H9 (cell line): ENCODE results near the gene CDH24. TPM values are rescaled to one million over a fixed set of nuclear protein-coding genes. Genes with fewer than 3 reads are reported as not detected.

Experiments
- DNase-seq: peaks from one replicate; pipeline ENCODE4 v3.0.0-alpha.2; 2017
- H2AFZ ChIP-seq: one replicate; pipeline ENCODE4 v1.6.1; 2013; ENCODE audit warnings: mild to moderate bottlenecking, low read length, control low read depth, moderate library complexity
- H2AK5ac ChIP-seq: 2 replicates; pipeline ENCODE4 v1.6.1; 2013; ENCODE audit warnings: low read length, control low read depth, mixed read lengths; ENCODE audit not compliant: insufficient read length
- H2BK120ac ChIP-seq: one replicate; pipeline ENCODE4 v1.6.1; 2013; ENCODE audit warnings: low read depth, mild to moderate bottlenecking, low read length, control low read depth, inconsistent platforms; ENCODE audit not compliant: poor library complexity, severe bottlenecking
- H2BK12ac ChIP-seq: 2 replicates; pipeline ENCODE4 v1.6.1; 2013; ENCODE audit warnings: low read length, control low read depth, mixed read lengths, low read depth; ENCODE audit not compliant: insufficient read length
- H2BK15ac ChIP-seq: 2 replicates; pipeline ENCODE4 v1.6.1; 2013; ENCODE audit warnings: low read depth, low read length, control low read depth
- H2BK20ac ChIP-seq: one replicate; pipeline ENCODE4 v1.6.1; 2013; ENCODE audit warnings: low read depth, mild to moderate bottlenecking, low read length, control low read depth, inconsistent platforms; ENCODE audit not compliant: poor library complexity, severe bottlenecking
- H2BK5ac ChIP-seq: 2 replicates; pipeline ENCODE4 v1.6.1; 2013; ENCODE audit warnings: low read length, control low read depth, mixed read lengths; ENCODE audit not compliant: insufficient read length
- H3K14ac ChIP-seq: 2 replicates; pipeline ENCODE4 v1.6.1; 2013; ENCODE audit warnings: low read length, control low read depth; ENCODE audit not compliant: insufficient read depth
- H3K18ac ChIP-seq: 2 replicates; pipeline ENCODE4 v1.6.1; 2013; ENCODE audit warnings: low read depth, mild to moderate bottlenecking, mixed read lengths, low read length, control low read depth; ENCODE audit not compliant: insufficient read length
- H3K23ac ChIP-seq: 2 replicates; pipeline ENCODE4 v1.6.1; 2013; ENCODE audit warnings: low read length, control low read depth, mixed read lengths, low read depth; ENCODE audit not compliant: insufficient read length
- H3K23me2 ChIP-seq: 2 replicates; pipeline ENCODE4 v1.6.1; 2013; ENCODE audit warnings: low read depth, mild to moderate bottlenecking, mixed read lengths, low read length, control low read depth; ENCODE audit not compliant: insufficient read length, poor library complexity, severe bottlenecking
- H3K27ac ChIP-seq: 2 replicates; pipeline ENCODE4 v1.5.1; 2013; ENCODE audit warnings: low read length, control low read depth, mixed read lengths, low read depth; ENCODE audit not compliant: insufficient read length
- H3K27me3 ChIP-seq: 2 replicates; pipeline ENCODE4 v1.6.1; 2013; ENCODE audit warnings: low read length, control low read depth, inconsistent platforms; ENCODE audit not compliant: insufficient read depth
- H3K4ac ChIP-seq: 2 replicates; pipeline ENCODE4 v1.6.1; 2013; ENCODE audit warnings: low read depth, mild to moderate bottlenecking, control low read depth, inconsistent platforms, low read length, moderate library complexity
- H3K4me1 ChIP-seq: 2 replicates; pipeline ENCODE4 v1.6.1; 2013; ENCODE audit warnings: low read length, control low read depth, inconsistent platforms; ENCODE audit not compliant: insufficient read depth
- H3K4me2 ChIP-seq: 2 replicates; pipeline ENCODE4 v1.6.1; 2013; ENCODE audit warnings: low read length, control low read depth, mixed read lengths; ENCODE audit not compliant: insufficient read length, insufficient read depth
- H3K56ac ChIP-seq: 2 replicates; pipeline ENCODE4 v1.6.1; 2013; ENCODE audit warnings: low read depth, mild to moderate bottlenecking, mixed read lengths, low read length, control low read depth; ENCODE audit not compliant: insufficient read length
- H3K79me1 ChIP-seq: 2 replicates; pipeline ENCODE4 v1.6.1; 2013; ENCODE audit warnings: low read depth, mild to moderate bottlenecking, moderate library complexity, low read length, control low read depth, inconsistent platforms; ENCODE audit not compliant: insufficient read depth, poor library complexity, severe bottlenecking
- H3K79me2 ChIP-seq: 2 replicates; pipeline ENCODE4 v1.6.1; 2013; ENCODE audit warnings: low read length, control low read depth, inconsistent platforms; ENCODE audit not compliant: insufficient read depth
- H3K9ac ChIP-seq: 2 replicates; pipeline ENCODE4 v1.6.1; 2013; ENCODE audit warnings: low read length, control low read depth, mixed read lengths; ENCODE audit not compliant: insufficient read length; ENCODE audit errors: extremely low read depth
- H3K9me3 ChIP-seq: one replicate; pipeline ENCODE4 v1.6.1; 2013; ENCODE audit warnings: low read depth, low read length, inconsistent platforms; ENCODE audit not compliant: control insufficient read depth
- H3T11ph ChIP-seq: one replicate; pipeline ENCODE4 v1.6.1; 2013; ENCODE audit warnings: mild to moderate bottlenecking, low read length, control low read depth, inconsistent platforms
- H4K20me1 ChIP-seq: one replicate; pipeline ENCODE4 v1.6.1; 2013; ENCODE audit not compliant: control insufficient read depth, insufficient read length, insufficient read depth
- H4K5ac ChIP-seq: 2 replicates; pipeline ENCODE4 v1.6.1; 2013; ENCODE audit warnings: low read depth, mild to moderate bottlenecking, mixed read lengths, low read length, control low read depth; ENCODE audit not compliant: insufficient read length
- H4K8ac ChIP-seq: replicated peaks from 2 replicates; pipeline ENCODE4 v1.6.1; 2013; ENCODE audit warnings: low read length, control low read depth, mixed read lengths, low read depth; ENCODE audit not compliant: insufficient read length
- H4K91ac ChIP-seq: 2 replicates; pipeline ENCODE4 v1.6.1; 2013; ENCODE audit warnings: low read depth, mild to moderate bottlenecking, moderate library complexity, mixed read lengths, low read length, control low read depth; ENCODE audit not compliant: insufficient read length
- H3K27ac Mint-ChIP-seq, 3 experiments: 2 replicates in 2 of 3; 3 replicates in 1 of 3; pipeline ENCODE4 v1.8.0; 2020 to 2021; ENCODE audit warnings: mixed read lengths in 3 of 3, mild to moderate bottlenecking in 1 of 3, moderate library complexity in 1 of 3
- H3K27me3 Mint-ChIP-seq: 2 replicates; pipeline ENCODE4 v1.8.0; 2021; ENCODE audit warnings: low read depth, mild to moderate bottlenecking, moderate library complexity, mixed read lengths
- H3K36me3 Mint-ChIP-seq, 3 experiments: 2 replicates in 2 of 3; 3 replicates in 1 of 3; pipeline ENCODE4 v1.8.0; 2020 to 2021; ENCODE audit warnings: low read depth in 3 of 3, mixed read lengths in 3 of 3; ENCODE audit not compliant: insufficient read depth in 1 of 3
- H3K4me1 Mint-ChIP-seq, 2 experiments: 2 replicates each; pipeline ENCODE4 v1.8.0; 2020; ENCODE audit warnings: mixed read lengths in 2 of 2
- H3K4me3 Mint-ChIP-seq, 2 experiments: 2 replicates in 1 of 2; 3 replicates in 1 of 2; pipeline ENCODE4 v1.8.0; 2020 to 2021; ENCODE audit warnings: mild to moderate bottlenecking in 2 of 2, mixed read lengths in 2 of 2, moderate library complexity in 1 of 2
- H3K9me3 Mint-ChIP-seq, 2 experiments: 2 replicates in 1 of 2; 3 replicates in 1 of 2; pipeline ENCODE4 v1.8.0; 2020; ENCODE audit warnings: mild to moderate bottlenecking in 2 of 2, mixed read lengths in 2 of 2, moderate library complexity in 1 of 2
- WGBS: extraction: QIAGEN DNeasy Blood & Tissue Kit; methylation state at CpG from one replicate; pipeline ENCODE4 v1.1.7; 2013; ENCODE audit warnings: missing lambda C conversion rate, low lambda C conversion rate, mixed read lengths; ENCODE audit not compliant: insufficient read length; ENCODE audit errors: extremely low coverage; 5-methylcytosine and 5-hydroxymethylcytosine counted together
- total RNA-seq: library from RNA; stranded (reverse); gene quantifications from 2 replicates; pipeline ENCODE4 v1.2.1, GENCODE V29; 2021
- TF ChIP-seq, protein P1 (sequence below): fragments of 200-600 bp; sonication (generic); conservative IDR thresholded peaks from 3 replicates; pipeline ENCODE4 v1.8.0; 2021; ENCODE audit warnings: antibody characterized with exemption, mild to moderate bottlenecking

Gene CDH24
- total RNA-seq, 1 experiment from 2014 or later = 16.7 TPM

DNA sequence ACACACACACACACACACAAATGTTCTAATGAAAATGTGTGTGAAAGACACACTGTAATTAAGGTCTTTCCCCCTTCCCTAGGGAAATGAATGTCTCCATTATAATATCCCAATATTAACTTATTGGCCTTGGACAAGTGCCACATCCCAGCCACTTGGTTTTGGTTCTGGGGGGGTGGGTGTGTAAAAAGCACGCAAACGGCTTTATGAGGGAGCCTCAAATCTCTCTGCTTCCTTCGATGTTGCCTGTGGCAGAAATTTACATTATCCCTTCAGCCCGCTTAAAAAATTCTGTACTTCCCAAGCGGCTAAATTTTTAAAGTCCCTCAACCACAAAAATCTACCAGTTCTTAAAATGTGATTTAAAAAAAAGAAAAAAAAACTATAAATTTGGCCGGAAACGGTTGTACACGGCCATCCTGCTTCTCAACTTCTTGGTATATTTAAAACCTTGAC lies 47.8 kb downstream of the CDH24 start:
- no peak overlapping the region for H2BK20ac ChIP-seq
- peaks cover 5% of the 10 kb centered on the region; the same call in 1 of the 2 replicates for H3K4me1 ChIP-seq
- H3K27me3 Mint-ChIP-seq = no peaks in the 10 kb centered on the region
- no peak overlapping the region for H2AFZ ChIP-seq
- H2BK15ac ChIP-seq = no peak overlapping the region
- no peak overlapping the region for H3K18ac ChIP-seq
- H3K4me3 Mint-ChIP-seq = peak overlapping the region; percentile 63 to 76
- no peak overlapping the region for H4K8ac ChIP-seq
- no peak overlapping the region for H2AK5ac ChIP-seq
- no peaks in the 10 kb centered on the region for H3K79me1 ChIP-seq
- H3K9me3 Mint-ChIP-seq = peaks cover 0 to 6% of the 10 kb centered on the region in 2 experiments; a peak in 3 of 5 replicates
- H3K36me3 Mint-ChIP-seq = peaks cover 0 to 9% (median 4%) of the 10 kb centered on the region in 3 experiments; a peak in 3 of 7 replicates
- no peak overlapping the region for H3K14ac ChIP-seq
- H3K27ac ChIP-seq = no peak overlapping the region
- no peak overlapping the region for H3K4ac ChIP-seq
- no peaks in the 10 kb centered on the region for H3K79me2 ChIP-seq
- TF ChIP-seq, protein P1, sequence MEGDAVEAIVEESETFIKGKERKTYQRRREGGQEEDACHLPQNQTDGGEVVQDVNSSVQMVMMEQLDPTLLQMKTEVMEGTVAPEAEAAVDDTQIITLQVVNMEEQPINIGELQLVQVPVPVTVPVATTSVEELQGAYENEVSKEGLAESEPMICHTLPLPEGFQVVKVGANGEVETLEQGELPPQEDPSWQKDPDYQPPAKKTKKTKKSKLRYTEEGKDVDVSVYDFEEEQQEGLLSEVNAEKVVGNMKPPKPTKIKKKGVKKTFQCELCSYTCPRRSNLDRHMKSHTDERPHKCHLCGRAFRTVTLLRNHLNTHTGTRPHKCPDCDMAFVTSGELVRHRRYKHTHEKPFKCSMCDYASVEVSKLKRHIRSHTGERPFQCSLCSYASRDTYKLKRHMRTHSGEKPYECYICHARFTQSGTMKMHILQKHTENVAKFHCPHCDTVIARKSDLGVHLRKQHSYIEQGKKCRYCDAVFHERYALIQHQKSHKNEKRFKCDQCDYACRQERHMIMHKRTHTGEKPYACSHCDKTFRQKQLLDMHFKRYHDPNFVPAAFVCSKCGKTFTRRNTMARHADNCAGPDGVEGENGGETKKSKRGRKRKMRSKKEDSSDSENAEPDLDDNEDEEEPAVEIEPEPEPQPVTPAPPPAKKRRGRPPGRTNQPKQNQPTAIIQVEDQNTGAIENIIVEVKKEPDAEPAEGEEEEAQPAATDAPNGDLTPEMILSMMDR = no peak
- H3K27ac Mint-ChIP-seq = peak overlapping the region in 2 of 3 experiments; percentile 72 to 73; a peak in 4 of 7 replicates
- no peak overlapping the region for H3K4me2 ChIP-seq
- no peak overlapping the region for H4K5ac ChIP-seq
- DNase-seq = no peak
- H3K56ac ChIP-seq = no peak overlapping the region
- H2BK120ac ChIP-seq = no peak overlapping the region
- H2BK5ac ChIP-seq = no peak overlapping the region
- no peaks in the 10 kb centered on the region for H4K20me1 ChIP-seq
- no peak overlapping the region for H2BK12ac ChIP-seq
- no peak overlapping the region for H4K91ac ChIP-seq
- H3K9me3 ChIP-seq = no peaks in the 10 kb centered on the region
- no peaks in the 10 kb centered on the region for H3K23me2 ChIP-seq
- no peak overlapping the region for H3K23ac ChIP-seq
- WGBS = no CpG with 5 or more reads among the region's 8 CpGs
- H3K4me1 Mint-ChIP-seq = peaks cover 17 to 37% of the 10 kb centered on the region in 2 experiments
- H3K27me3 ChIP-seq = no peaks in the 10 kb centered on the region
- H3K9ac ChIP-seq = no peak overlapping the region
- no peak overlapping the region for H3T11ph ChIP-seq
